Measurements from ENCODE around the gene HDAC3. TPM values are rescaled to one million over a fixed set of nuclear protein-coding genes. Genes with fewer than 3 reads are reported as not detected.

The HDAC3 gene
- total RNA-seq, 2 donors from 2014 or later: 21.0 to 22.2 TPM

DNA sequence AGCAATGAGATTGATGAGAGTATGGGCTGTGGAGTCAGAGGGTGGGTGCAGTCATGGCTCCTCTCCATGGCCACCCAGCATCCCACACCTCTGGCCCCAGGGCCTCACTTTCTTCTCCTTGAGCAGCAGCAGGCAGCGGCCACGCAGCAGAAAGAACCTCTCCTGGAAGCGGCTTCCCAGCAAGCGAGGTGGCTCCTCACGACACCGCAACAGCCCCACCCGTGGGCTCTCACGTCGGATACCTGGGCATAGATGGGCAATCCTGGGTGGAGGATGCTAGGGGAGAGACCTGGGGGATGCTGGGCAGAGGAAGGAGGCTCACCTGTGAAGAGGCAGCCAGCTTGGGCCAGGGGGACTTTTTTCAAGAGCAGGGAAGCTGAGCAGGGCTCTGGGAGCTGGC, 19.7 kb upstream of the HDAC3 start:
- Histone ChIP-seq H3K27me3 (no peaks in the 10 kb centered on the region), H3K4me1 (peaks cover 0 to 6% of the 10 kb centered on the region in 2 donors), H3K27ac (no peak overlapping the region), H3K36me3 (peaks cover 10% of the 10 kb centered on the region), H3K9me3 (no peaks in the 10 kb centered on the region), H3K4me3 (no peak overlapping the region)
- TF ChIP-seq, protein P1, sequence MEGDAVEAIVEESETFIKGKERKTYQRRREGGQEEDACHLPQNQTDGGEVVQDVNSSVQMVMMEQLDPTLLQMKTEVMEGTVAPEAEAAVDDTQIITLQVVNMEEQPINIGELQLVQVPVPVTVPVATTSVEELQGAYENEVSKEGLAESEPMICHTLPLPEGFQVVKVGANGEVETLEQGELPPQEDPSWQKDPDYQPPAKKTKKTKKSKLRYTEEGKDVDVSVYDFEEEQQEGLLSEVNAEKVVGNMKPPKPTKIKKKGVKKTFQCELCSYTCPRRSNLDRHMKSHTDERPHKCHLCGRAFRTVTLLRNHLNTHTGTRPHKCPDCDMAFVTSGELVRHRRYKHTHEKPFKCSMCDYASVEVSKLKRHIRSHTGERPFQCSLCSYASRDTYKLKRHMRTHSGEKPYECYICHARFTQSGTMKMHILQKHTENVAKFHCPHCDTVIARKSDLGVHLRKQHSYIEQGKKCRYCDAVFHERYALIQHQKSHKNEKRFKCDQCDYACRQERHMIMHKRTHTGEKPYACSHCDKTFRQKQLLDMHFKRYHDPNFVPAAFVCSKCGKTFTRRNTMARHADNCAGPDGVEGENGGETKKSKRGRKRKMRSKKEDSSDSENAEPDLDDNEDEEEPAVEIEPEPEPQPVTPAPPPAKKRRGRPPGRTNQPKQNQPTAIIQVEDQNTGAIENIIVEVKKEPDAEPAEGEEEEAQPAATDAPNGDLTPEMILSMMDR (IDR thresholded peaks at IDR 0.05): no peak
- DNase-seq (ENCODE audit: low spot score): no peak

DNA sequence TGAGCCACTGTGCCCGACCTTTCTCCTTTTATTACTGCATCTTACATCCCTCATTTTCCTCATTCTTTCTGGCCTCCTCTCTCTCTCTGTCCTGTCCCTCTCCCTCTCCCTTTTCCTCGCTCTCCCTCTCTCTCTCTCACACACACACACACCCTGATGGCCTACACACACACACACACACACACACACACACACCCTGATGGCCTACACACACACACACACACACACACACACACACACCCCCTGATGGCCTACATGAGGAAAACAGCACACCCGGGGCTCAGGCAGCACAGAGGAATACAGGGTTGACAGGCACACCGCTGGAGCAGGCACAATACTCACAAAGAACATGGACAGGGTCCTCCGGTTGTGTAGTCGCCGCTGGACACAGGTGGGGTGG, 18.4 kb upstream of the HDAC3 start:
- peaks cover 10% of the 10 kb centered on the region for H3K36me3 ChIP-seq
- TF ChIP-seq, protein P1 (IDR thresholded peaks at IDR 0.05): no peak

DNA sequence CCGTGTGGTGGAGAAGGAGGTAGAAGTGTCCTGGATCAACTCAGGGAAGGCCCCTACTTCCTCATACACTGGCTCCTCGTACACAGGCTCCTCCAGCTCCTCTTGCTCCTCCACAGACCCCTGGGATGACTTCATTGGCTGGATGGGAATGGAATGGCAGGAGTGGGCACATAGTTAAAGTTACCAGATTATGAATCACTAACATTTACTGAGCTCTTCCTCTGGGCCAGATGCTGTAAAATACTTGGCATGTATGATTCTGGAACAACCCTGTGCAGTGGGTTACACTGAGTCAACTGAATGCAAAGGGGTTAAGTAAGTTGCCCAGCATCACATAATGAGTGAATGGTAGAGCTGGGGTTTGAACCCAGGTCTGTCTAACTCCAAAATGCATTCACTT, 17.6 kb upstream of the HDAC3 start:
- Histone ChIP-seq H3K27ac (no peak overlapping the region), H3K27me3 (no peaks in the 10 kb centered on the region), H3K4me3 (no peak overlapping the region), H3K9me3 (no peaks in the 10 kb centered on the region), H3K4me1 (peaks cover 0 to 16% of the 10 kb centered on the region in 2 donors), H3K36me3 (peaks cover 10% of the 10 kb centered on the region)
- no peak for DNase-seq (ENCODE audit: low spot score)
- TF ChIP-seq, protein P1 (IDR thresholded peaks at IDR 0.05): no peak

More for the DNA sequence above, 18.4 kb upstream of the HDAC3 start:
- H3K4me3 ChIP-seq: no peak overlapping the region
- H3K9me3 ChIP-seq: no peaks in the 10 kb centered on the region
- H3K4me1 ChIP-seq: peaks cover 0 to 16% of the 10 kb centered on the region in 2 donors
- H3K27ac ChIP-seq: no peak overlapping the region
- no peaks in the 10 kb centered on the region for H3K27me3 ChIP-seq
- no peak for DNase-seq (ENCODE audit: low spot score)

DNA sequence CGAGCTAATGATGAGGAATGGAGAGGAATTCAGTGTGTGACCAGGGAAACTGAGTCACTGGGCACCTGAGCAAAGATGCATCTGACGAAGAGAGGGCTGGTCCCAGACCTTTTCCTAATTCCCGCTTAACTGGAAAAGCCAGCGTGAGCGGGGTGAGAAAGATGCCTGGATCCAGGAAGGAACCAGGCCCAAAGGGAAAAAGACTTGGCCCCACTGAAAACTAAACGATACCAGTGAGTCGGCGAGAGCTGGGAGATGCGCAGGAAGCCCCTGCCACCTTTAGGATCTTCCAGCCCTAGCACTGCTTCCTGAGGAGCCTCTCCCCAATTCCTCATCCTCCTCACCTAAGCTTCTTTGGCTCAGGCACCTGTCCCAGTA, 15.1 kb upstream of the HDAC3 start:
- peaks cover 0 to 16% of the 10 kb centered on the region in 2 donors for H3K4me1 ChIP-seq
- H3K4me3 ChIP-seq: peak overlapping the region; percentile 51 to 65
- no peaks in the 10 kb centered on the region for H3K9me3 ChIP-seq
- peak overlapping the region in 1 of 2 donors; percentile 54 for H3K27ac ChIP-seq
- TF ChIP-seq, protein P1 (IDR thresholded peaks at IDR 0.05): no peak
- H3K27me3 ChIP-seq: no peaks in the 10 kb centered on the region
- DNase-seq (ENCODE audit: low spot score): no peak
- H3K36me3 ChIP-seq: no peaks in the 10 kb centered on the region

DNA sequence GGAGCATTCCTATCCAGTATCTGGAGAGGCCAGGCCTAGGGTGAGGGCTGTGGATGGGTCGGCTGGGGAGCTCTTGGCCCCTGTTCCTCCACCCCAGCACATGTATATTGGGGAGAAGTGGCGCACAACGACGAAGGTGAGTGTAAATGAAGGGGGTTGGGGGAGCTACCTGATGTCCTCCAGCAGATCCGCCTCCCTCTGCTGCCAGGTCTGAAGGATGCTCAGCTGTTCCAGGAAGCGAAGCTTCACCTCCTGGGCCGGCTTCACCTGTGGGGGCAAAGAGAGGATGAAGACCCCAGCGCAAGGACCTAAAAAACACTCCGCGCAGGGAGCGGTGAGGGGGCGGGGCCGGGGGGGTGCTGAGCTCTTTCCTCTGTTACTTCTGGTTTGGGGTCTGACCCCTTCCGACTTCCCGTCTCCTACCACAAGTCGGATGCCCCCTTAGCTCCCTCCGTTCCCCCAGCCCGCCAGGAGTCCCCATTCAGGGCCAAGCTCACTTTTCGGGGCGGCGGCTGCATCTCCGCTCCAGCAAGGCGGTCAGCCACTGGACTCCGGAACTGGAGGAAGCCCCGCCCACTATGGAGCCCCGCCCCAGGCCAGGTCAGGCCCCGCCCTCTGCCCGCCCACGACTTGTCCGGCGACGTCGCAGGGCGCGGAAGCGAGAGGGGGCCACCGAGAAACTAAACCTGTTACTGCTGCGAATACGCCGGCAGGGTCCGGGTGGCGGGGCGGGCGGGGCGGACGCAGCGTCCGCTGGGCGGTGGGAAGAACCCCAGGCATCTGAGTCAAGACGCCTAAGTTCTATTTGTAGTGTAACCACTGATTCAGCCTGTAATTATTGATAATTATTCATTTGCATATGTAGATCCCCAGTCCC, 14.4 kb upstream of the HDAC3 start, which contains the start of gene FCHSD1:
FCHSD1 (minus strand) TSS at position 568 of the 877 bp plus-strand sequence; CDS start at position 518, 50 bp downstream.
- peak; percentile 91 for DNase-seq (ENCODE audit: low spot score)
- Histone ChIP-seq H3K27me3 (no peaks in the 10 kb centered on the region), H3K27ac (peak within 1 kb of the TSS in 1 of 2 donors; percentile 54)

More for the DNA sequence above, 14.4 kb upstream of the HDAC3 start, which contains the start of gene FCHSD1:
- peak within 1 kb of the TSS; percentile 51 to 65 for H3K4me3 ChIP-seq
- peaks cover 0 to 16% of the 10 kb centered on the region in 2 donors for H3K4me1 ChIP-seq
- no peaks in the 10 kb centered on the region for H3K36me3 ChIP-seq
- no peaks in the 10 kb centered on the region for H3K9me3 ChIP-seq
- TF ChIP-seq, protein P1 (IDR thresholded peaks at IDR 0.05): no peak

Measured in right atrium auricular region (tissue), 2 donors.